Lower leg skin (tissue), 4 donors: ENCODE measurements around the gene PTCH1. TPM values are rescaled to one million over a fixed set of nuclear protein-coding genes. Genes with fewer than 3 reads are reported as not detected.

Source experiments
- DNase-seq, 2 donors: peaks; one replicate each; pipeline ENCODE4 v3.0.0-alpha.2; 2019; ENCODE audit warnings: low spot score in 2 of 2
- H3K4me3 ChIP-seq: fragments of 200-600 bp; sonication (generic); 2 replicates; pipeline ENCODE4 v1.5.1; 2017; ENCODE audit warnings: mild to moderate bottlenecking, low read depth; ENCODE audit not compliant: poor library complexity, severe bottlenecking
- CTCF ChIP-seq, 3 donors: fragments of 450-650 bp; IDR thresholded peaks; one replicate each; pipeline ENCODE4 v1.5.1; 2016; ENCODE audit warnings: antibody characterized with exemption in 3 of 3, mild to moderate bottlenecking in 3 of 3, moderate library complexity in 2 of 3
- POLR2A ChIP-seq, 2 donors: fragments of 450-650 bp; IDR thresholded peaks; one replicate each; pipeline ENCODE4 v1.6.1; 2016 to 2017; ENCODE audit warnings: antibody characterized with exemption in 2 of 2, mild to moderate bottlenecking in 1 of 2, moderate library complexity in 1 of 2
- WGBS, 2 donors: methylation state at CpG; one replicate each; pipeline ENCODE4 v1.1.5; 2018; 5-methylcytosine and 5-hydroxymethylcytosine counted together
- intact Hi-C: fragments of 100-400 bp; cut with DNase I; formaldehyde crosslinking; loops from one replicate; pipeline ENCODE4 v1.15.0; 2023; ENCODE audit warnings: low total_unique reads
- total RNA-seq, 4 donors: library from RNA; depleted of rRNA; stranded (reverse); fragments of >200 nt; gene quantifications; one replicate each; pipeline ENCODE4 v1.1.0, GENCODE V29; 2016

The PTCH1 gene
- total RNA-seq: 10 to 100 TPM; 16.5 to 25.6 (median 20.9) TPM

GRCh38 chr9:95516734-95517558, at the start of gene PTCH1:
Gene PTCH1, minus strand, starts transcription at chr9:95516971.
- WGBS, 2 donors: 2 to 6% methylated on average over 55 to 59 of the region's 64 CpGs
- H3K4me3 ChIP-seq: peak within 1 kb of the TSS; percentile 35
- intact Hi-C loops: no loop called here
- DNase-seq: peak in 1 of 2 donors; percentile 89
- TF ChIP-seq POLR2A (IDR thresholded peaks at IDR 0.05): no peak
- TF ChIP-seq CTCF (IDR thresholded peaks at IDR 0.05): no peak

GRCh38 chr9:95565982-95566381, 49.2 kb upstream of the PTCH1 start:
- no peak for DNase-seq
- H3K4me3 ChIP-seq: no peak overlapping the region
- 96% methylated on average over 5 of the region's 5 CpGs for WGBS, 2 donors
- intact Hi-C loops: no loop called here
- TF ChIP-seq CTCF (IDR thresholded peaks at IDR 0.05): no peak
- TF ChIP-seq POLR2A (IDR thresholded peaks at IDR 0.05): no peak

- no peak for DNase-seq
- intact Hi-C loops: no loop called here
- TF ChIP-seq POLR2A (IDR thresholded peaks at IDR 0.05) (no peak), CTCF (IDR thresholded peaks at IDR 0.05) (no peak)
- WGBS, 2 donors: 77 to 85% methylated on average over 12 of the region's 12 CpGs
- H3K4me3 ChIP-seq: no peak overlapping the region
These were observed 45.1 kb upstream of the PTCH1 start for GRCh38 chr9:95561913-95562312.

- intact Hi-C loops: no loop called here
- 91 to 97% methylated on average over 11 of the region's 11 CpGs for WGBS, 2 donors
- no peak for TF ChIP-seq POLR2A (IDR thresholded peaks at IDR 0.05)
- TF ChIP-seq CTCF (IDR thresholded peaks at IDR 0.05): peak in 1 of 3 donors; percentile 12
- peak in 1 of 2 donors; percentile 10 for DNase-seq
- H3K4me3 ChIP-seq: no peak overlapping the region
These were observed 40.4 kb upstream of the PTCH1 start for GRCh38 chr9:95557142-95557541.

- WGBS, 2 donors: 50 to 57% methylated on average over 10 of the region's 10 CpGs
- DNase-seq: peak in 1 of 2 donors; percentile 28
- no peak overlapping the region for H3K4me3 ChIP-seq
- TF ChIP-seq POLR2A (IDR thresholded peaks at IDR 0.05) (no peak), CTCF (IDR thresholded peaks at IDR 0.05) (no peak)
- intact Hi-C loops: no loop called here
These were observed 39.8 kb upstream of the PTCH1 start for GRCh38 chr9:95556521-95556920.
